PFSK-1 (cell line): ENCODE data around the gene DLK1.

Source experiments
- FOXP2 ChIP-seq: optimal IDR thresholded peaks from 2 replicates; pipeline ENCODE3; 2011; ENCODE audit warnings: borderline replicate concordance, control low read depth, inconsistent platforms; ENCODE audit not compliant: insufficient read depth; ENCODE audit errors: extremely low read length, extremely low read depth
- POLR2AphosphoS5 ChIP-seq: IDR thresholded peaks from 2 replicates; pipeline ENCODE4 v1.6.1; 2012; ENCODE audit warnings: low read depth, mild to moderate bottlenecking, control low read depth, low read length, moderate library complexity
- REST ChIP-seq, 2 experiments: IDR thresholded peaks; 2 replicates each; pipeline versions ENCODE4 v1.6.1 to v1.8.0; 2011 to 2012; ENCODE audit warnings: low read depth in 2 of 2, low read length in 2 of 2, control low read depth in 1 of 2, inconsistent platforms in 1 of 2, mild to moderate bottlenecking in 1 of 2, moderate library complexity in 1 of 2; ENCODE audit not compliant: insufficient read depth in 1 of 2
- SIN3A ChIP-seq: IDR thresholded peaks from 2 replicates; pipeline ENCODE4 v1.6.1; 2012; ENCODE audit warnings: mild to moderate bottlenecking, low read length, moderate library complexity, borderline replicate concordance; ENCODE audit not compliant: insufficient read depth
- TAF1 ChIP-seq: IDR thresholded peaks from 2 replicates; pipeline ENCODE4 v1.6.1; 2012; ENCODE audit warnings: low read length, control low read depth, borderline replicate concordance; ENCODE audit not compliant: insufficient read depth

The DLK1 gene

DNA sequence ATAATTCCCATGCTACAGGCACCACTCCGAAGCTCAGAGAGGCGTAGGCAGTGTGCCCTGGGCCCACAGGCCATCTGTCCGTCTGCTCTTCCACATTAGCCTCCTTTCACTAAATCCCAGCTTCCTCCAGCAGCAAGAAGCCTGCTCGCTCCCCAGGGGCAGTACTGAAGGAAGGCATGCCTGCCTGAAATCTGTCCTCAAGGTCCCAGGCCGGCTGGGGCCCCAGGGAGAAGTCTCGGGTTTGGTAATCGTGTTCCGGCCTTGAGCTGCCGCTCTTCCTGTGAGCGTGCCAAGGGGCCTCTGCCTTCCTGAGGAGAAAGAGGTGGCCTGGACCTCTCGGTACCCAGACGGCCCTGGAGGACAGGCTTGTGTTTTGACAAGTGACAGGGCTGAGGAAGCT, 15.2 kb upstream of the DLK1 start:
- TF ChIP-seq FOXP2: no peak
- no peak for TF ChIP-seq SIN3A
- no peak for TF ChIP-seq TAF1
- no peak for TF ChIP-seq POLR2AphosphoS5
- TF ChIP-seq REST (IDR thresholded peaks at IDR 0.05; ENCODE audit: insufficient read depth in 1 of 2, low read depth in 2 of 2, low read length in 2 of 2): no peak

DNA sequence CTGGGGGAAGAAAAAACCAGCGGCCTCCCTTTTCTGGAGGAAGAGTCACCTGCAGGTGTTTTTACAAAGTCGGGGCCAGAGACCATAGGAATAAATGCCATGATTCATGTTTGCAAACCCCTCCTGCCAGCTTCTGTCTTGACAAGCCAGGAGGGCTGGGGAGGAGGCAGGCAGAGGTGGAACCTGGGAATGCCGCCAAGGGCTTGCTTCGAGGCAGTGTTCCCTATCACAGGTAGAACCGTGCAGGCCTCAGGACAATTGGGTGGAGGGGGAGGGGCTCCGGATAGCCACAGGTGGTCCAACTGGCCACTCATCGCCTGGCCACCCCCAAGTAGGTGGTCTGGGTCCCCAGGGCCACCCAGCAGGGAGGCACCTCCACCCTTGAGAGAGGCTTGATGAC, 14.2 kb upstream of the DLK1 start:
- TF ChIP-seq REST (IDR thresholded peaks at IDR 0.05; ENCODE audit: insufficient read depth in 1 of 2, low read depth in 2 of 2, low read length in 2 of 2) (no peak), POLR2AphosphoS5 (no peak), FOXP2 (no peak), SIN3A (no peak), TAF1 (no peak)

GRCh38 chr14:100713705-100714104, 13.0 kb upstream of the DLK1 start:
- TF ChIP-seq FOXP2 (no peak), REST (IDR thresholded peaks at IDR 0.05; ENCODE audit: insufficient read depth in 1 of 2, low read depth in 2 of 2, low read length in 2 of 2) (no peak), TAF1 (no peak)

GRCh38 chr14:100714258-100714892, 12.3 kb upstream of the DLK1 start:
- no peak for TF ChIP-seq FOXP2
- no peak for TF ChIP-seq POLR2AphosphoS5
- TF ChIP-seq REST (IDR thresholded peaks at IDR 0.05; ENCODE audit: insufficient read depth in 1 of 2, low read depth in 2 of 2, low read length in 2 of 2): no peak
- TF ChIP-seq TAF1: no peak
- no peak for TF ChIP-seq SIN3A

GRCh38 chr14:100715332-100715731, 11.4 kb upstream of the DLK1 start:
- TF ChIP-seq POLR2AphosphoS5: no peak
- TF ChIP-seq TAF1: no peak
- TF ChIP-seq FOXP2: no peak
- TF ChIP-seq REST (IDR thresholded peaks at IDR 0.05; ENCODE audit: insufficient read depth in 1 of 2, low read depth in 2 of 2, low read length in 2 of 2): no peak
- TF ChIP-seq SIN3A: no peak
